HUES48 (cell line): ENCODE measurements around the gene CLPSL1.
"Not testable (repeated sequence)": the region's sequence is repeated elsewhere in the genome, so short reads cannot be mapped to it uniquely, and the experiment has no call there.

ENCODE experiments used
- H3K27ac ChIP-seq: one replicate; pipeline ENCODE4 v1.7.0; 2013; ENCODE audit warnings: low read depth, low read length, inconsistent platforms
- H3K27me3 ChIP-seq: 2 replicates; pipeline ENCODE4 v1.6.1; 2013; ENCODE audit warnings: mild to moderate bottlenecking, low read length; ENCODE audit not compliant: control insufficient read depth, insufficient read depth
- H3K36me3 ChIP-seq: 2 replicates; pipeline ENCODE4 v1.6.1; 2013; ENCODE audit warnings: low read length; ENCODE audit not compliant: control insufficient read depth, insufficient read depth
- H3K4me1 ChIP-seq: 2 replicates; pipeline ENCODE4 v1.6.1; 2013; ENCODE audit warnings: mild to moderate bottlenecking, low read length; ENCODE audit not compliant: control insufficient read depth, insufficient read depth
- H3K4me3 ChIP-seq: 2 replicates; pipeline ENCODE4 v1.5.1; 2013; ENCODE audit warnings: mild to moderate bottlenecking, low read depth, low read length
- H3K9ac ChIP-seq: 2 replicates; pipeline ENCODE4 v1.6.1; 2013; ENCODE audit warnings: mild to moderate bottlenecking, low read depth, low read length, moderate library complexity
- H3K9me3 ChIP-seq: 2 replicates; pipeline ENCODE4 v1.6.1; 2013; ENCODE audit warnings: low read length; ENCODE audit not compliant: control insufficient read depth, insufficient read depth

Gene CLPSL1

GRCh38 chr6:35780719-35781118 is at the start of gene CLPSL1:
Gene CLPSL1, plus strand, starts transcription at chr6:35781019. Its CDS starts 92 bp downstream, at chr6:35781111.
- Histone ChIP-seq H3K4me3 (no peak within 1 kb of the TSS), H3K9ac (no peak within 1 kb of the TSS), H3K4me1 (no peaks in the 10 kb centered on the region), H3K9me3 (no peaks in the 10 kb centered on the region), H3K27me3 (peaks cover 14% of the 10 kb centered on the region; the same call in 1 of the 2 replicates), H3K36me3 (no peaks in the 10 kb centered on the region), H3K27ac (no peak within 1 kb of the TSS)

GRCh38 chr6:35731414-35731735 is 49.4 kb upstream of the CLPSL1 start:
- peaks cover 28% of the 10 kb centered on the region for H3K27me3 ChIP-seq
- H3K4me3 ChIP-seq: peak overlapping the region; percentile 79
- no peaks in the 10 kb centered on the region for H3K9me3 ChIP-seq
- peaks cover 44% of the 10 kb centered on the region for H3K4me1 ChIP-seq
- no peaks in the 10 kb centered on the region for H3K36me3 ChIP-seq
- H3K9ac ChIP-seq: peak overlapping the region; percentile 69
- H3K27ac ChIP-seq: peak overlapping the region; percentile 98

GRCh38 chr6:35731736-35732532 is 48.9 kb upstream of the CLPSL1 start:
- H3K27me3 ChIP-seq: peaks cover 24% of the 10 kb centered on the region
- H3K9ac ChIP-seq: peak overlapping the region; percentile 69
- H3K4me3 ChIP-seq: peak overlapping the region; percentile 79
- H3K9me3 ChIP-seq: no peaks in the 10 kb centered on the region
- H3K27ac ChIP-seq: peak overlapping the region; percentile 98
- peaks cover 40% of the 10 kb centered on the region for H3K4me1 ChIP-seq
- H3K36me3 ChIP-seq: no peaks in the 10 kb centered on the region

- no peaks in the 10 kb centered on the region for H3K9me3 ChIP-seq
- H3K9ac ChIP-seq: no peak overlapping the region
- H3K4me1 ChIP-seq: peaks cover 36% of the 10 kb centered on the region
- peaks cover 14% of the 10 kb centered on the region; the same call in 1 of the 2 replicates for H3K27me3 ChIP-seq
- no peak overlapping the region for H3K27ac ChIP-seq
- no peaks in the 10 kb centered on the region for H3K36me3 ChIP-seq
- H3K4me3 ChIP-seq: no peak overlapping the region
Observed at GRCh38 chr6:35733633-35734032, 47.2 kb upstream of the CLPSL1 start.

- not testable (repeated sequence) for H3K9me3 ChIP-seq, H3K4me3 ChIP-seq, H3K9ac ChIP-seq, H3K27ac ChIP-seq, H3K36me3 ChIP-seq, H3K27me3 ChIP-seq
- peaks cover 36% of the 10 kb centered on the region for H3K4me1 ChIP-seq
Observed at GRCh38 chr6:35734319-35734718, 46.5 kb upstream of the CLPSL1 start.

- H3K27ac ChIP-seq: no peak overlapping the region
- H3K36me3 ChIP-seq: no peaks in the 10 kb centered on the region
- no peak overlapping the region for H3K4me3 ChIP-seq
- H3K4me1 ChIP-seq: peaks cover 45% of the 10 kb centered on the region
- no peaks in the 10 kb centered on the region for H3K9me3 ChIP-seq
- H3K27me3 ChIP-seq: no peaks in the 10 kb centered on the region
- no peak overlapping the region for H3K9ac ChIP-seq
Observed at GRCh38 chr6:35735452-35735851, 45.4 kb upstream of the CLPSL1 start.

GRCh38 chr6:35736253-35736894 is 44.4 kb upstream of the CLPSL1 start:
- no peaks in the 10 kb centered on the region for H3K9me3 ChIP-seq
- no peaks in the 10 kb centered on the region for H3K27me3 ChIP-seq
- H3K27ac ChIP-seq: no peak overlapping the region
- no peak overlapping the region for H3K9ac ChIP-seq
- no peak overlapping the region for H3K4me3 ChIP-seq
- H3K4me1 ChIP-seq: peaks cover 47% of the 10 kb centered on the region
- H3K36me3 ChIP-seq: no peaks in the 10 kb centered on the region

- no peak within 1 kb of the TSS for H3K27ac ChIP-seq
- no peaks in the 10 kb centered on the region for H3K27me3 ChIP-seq
- no peaks in the 10 kb centered on the region for H3K9me3 ChIP-seq
- H3K9ac ChIP-seq: no peak within 1 kb of the TSS
- H3K4me1 ChIP-seq: peaks cover 47% of the 10 kb centered on the region
- H3K4me3 ChIP-seq: no peak within 1 kb of the TSS
- H3K36me3 ChIP-seq: no peaks in the 10 kb centered on the region
Observed at GRCh38 chr6:35736982-35737412, 43.8 kb upstream of the CLPSL1 start, which contains the start of gene ARMC12. Gene ARMC12, plus strand, starts transcription at chr6:35737032. Its CDS starts 77 bp downstream, at chr6:35737109.

- Histone ChIP-seq H3K27me3 (no peaks in the 10 kb centered on the region), H3K4me1 (peaks cover 44% of the 10 kb centered on the region), H3K9ac (no peak overlapping the region), H3K27ac (no peak overlapping the region), H3K9me3 (no peaks in the 10 kb centered on the region), H3K36me3 (no peaks in the 10 kb centered on the region), H3K4me3 (no peak overlapping the region)
Observed at GRCh38 chr6:35737413-35738211, 43.2 kb upstream of the CLPSL1 start.

GRCh38 chr6:35739645-35740524 is 40.9 kb upstream of the CLPSL1 start:
- Histone ChIP-seq H3K36me3 (no peaks in the 10 kb centered on the region), H3K9me3 (no peaks in the 10 kb centered on the region), H3K27me3 (no peaks in the 10 kb centered on the region), H3K9ac (peak overlapping the region; percentile 61), H3K4me1 (peaks cover 43% of the 10 kb centered on the region), H3K27ac (peak overlapping the region; percentile 98), H3K4me3 (peak overlapping the region; percentile 36)
